ENCODE results near the gene REV1.

Gene REV1

GRCh38 chr2:99420751-99421299, 69.0 kb downstream of the REV1 start:
- Mint-ChIP-seq H3K4me3 (no peak overlapping the region), H3K27me3 (no peaks in the 10 kb centered on the region), H3K9me3 (no peaks in the 10 kb centered on the region), H3K36me3 (peaks cover 26% of the 10 kb centered on the region), H3K4me1 (no peaks in the 10 kb centered on the region), H3K27ac (peak overlapping the region; percentile 6)
- no peak for ATAC-seq (ENCODE audit: low read depth)
- DNase-seq (ENCODE audit: low spot score in 2 of 2) = no peak

GRCh38 chr2:99420031-99420430, 69.8 kb downstream of the REV1 start:
- ATAC-seq (ENCODE audit: low read depth) (no peak), DNase-seq (ENCODE audit: low spot score in 2 of 2) (no peak)
- no peaks in the 10 kb centered on the region for H3K27me3 Mint-ChIP-seq
- H3K4me1 Mint-ChIP-seq = no peaks in the 10 kb centered on the region
- no peak overlapping the region for H3K4me3 Mint-ChIP-seq
- no peaks in the 10 kb centered on the region for H3K9me3 Mint-ChIP-seq
- peaks cover 25% of the 10 kb centered on the region for H3K36me3 Mint-ChIP-seq
- peak overlapping the region; percentile 6 for H3K27ac Mint-ChIP-seq

GRCh38 chr2:99417396-99417795, 72.4 kb downstream of the REV1 start:
- no peak for DNase-seq (ENCODE audit: low spot score in 2 of 2)
- H3K9me3 Mint-ChIP-seq = no peaks in the 10 kb centered on the region
- peaks cover 24% of the 10 kb centered on the region for H3K36me3 Mint-ChIP-seq
- H3K4me3 Mint-ChIP-seq = no peak overlapping the region
- no peaks in the 10 kb centered on the region for H3K4me1 Mint-ChIP-seq
- no peaks in the 10 kb centered on the region for H3K27me3 Mint-ChIP-seq
- no peak overlapping the region for H3K27ac Mint-ChIP-seq
- no peak for ATAC-seq (ENCODE audit: low read depth)

- H3K4me3 Mint-ChIP-seq = no peak overlapping the region
- H3K9me3 Mint-ChIP-seq = no peaks in the 10 kb centered on the region
- no peak for ATAC-seq (ENCODE audit: low read depth)
- DNase-seq (ENCODE audit: low spot score in 2 of 2) = no peak
- H3K27ac Mint-ChIP-seq = no peak overlapping the region
- H3K4me1 Mint-ChIP-seq = no peaks in the 10 kb centered on the region
- H3K27me3 Mint-ChIP-seq = no peaks in the 10 kb centered on the region
- H3K36me3 Mint-ChIP-seq = peaks cover 15% of the 10 kb centered on the region
These were observed 75.3 kb downstream of the REV1 start for GRCh38 chr2:99414566-99414965.

- no peak for DNase-seq (ENCODE audit: low spot score in 2 of 2)
- Mint-ChIP-seq H3K4me1 (no peaks in the 10 kb centered on the region), H3K9me3 (no peaks in the 10 kb centered on the region), H3K27me3 (no peaks in the 10 kb centered on the region), H3K4me3 (no peak overlapping the region), H3K27ac (no peak overlapping the region), H3K36me3 (peaks cover 10% of the 10 kb centered on the region)
- no peak for ATAC-seq (ENCODE audit: low read depth)
These were observed 79.5 kb downstream of the REV1 start for GRCh38 chr2:99410276-99410675.

- H3K27ac Mint-ChIP-seq = no peak overlapping the region
- no peaks in the 10 kb centered on the region for H3K4me1 Mint-ChIP-seq
- peaks cover 8% of the 10 kb centered on the region for H3K36me3 Mint-ChIP-seq
- DNase-seq (ENCODE audit: low spot score in 2 of 2) = no peak
- H3K4me3 Mint-ChIP-seq = no peak overlapping the region
- no peaks in the 10 kb centered on the region for H3K27me3 Mint-ChIP-seq
- no peak for ATAC-seq (ENCODE audit: low read depth)
- H3K9me3 Mint-ChIP-seq = no peaks in the 10 kb centered on the region
These were observed 83.7 kb downstream of the REV1 start for GRCh38 chr2:99406137-99406536.

- H3K27ac Mint-ChIP-seq = no peak overlapping the region
- H3K4me3 Mint-ChIP-seq = no peak overlapping the region
- DNase-seq (ENCODE audit: low spot score in 2 of 2) (no peak), ATAC-seq (ENCODE audit: low read depth) (no peak)
- H3K36me3 Mint-ChIP-seq = peaks cover 8% of the 10 kb centered on the region
- no peaks in the 10 kb centered on the region for H3K27me3 Mint-ChIP-seq
- no peaks in the 10 kb centered on the region for H3K9me3 Mint-ChIP-seq
- H3K4me1 Mint-ChIP-seq = no peaks in the 10 kb centered on the region
These were observed 84.8 kb downstream of the REV1 start for GRCh38 chr2:99404797-99405669.

- DNase-seq (ENCODE audit: low spot score in 2 of 2) = no peak
- H3K4me1 Mint-ChIP-seq = no peaks in the 10 kb centered on the region
- H3K27me3 Mint-ChIP-seq = no peaks in the 10 kb centered on the region
- no peak overlapping the region for H3K4me3 Mint-ChIP-seq
- no peaks in the 10 kb centered on the region for H3K9me3 Mint-ChIP-seq
- ATAC-seq (ENCODE audit: low read depth) = no peak
- peaks cover 13% of the 10 kb centered on the region for H3K36me3 Mint-ChIP-seq
- no peak overlapping the region for H3K27ac Mint-ChIP-seq
These were observed 85.6 kb downstream of the REV1 start for GRCh38 chr2:99404039-99404796.

- DNase-seq (ENCODE audit: low spot score in 2 of 2) (no peak), ATAC-seq (ENCODE audit: low read depth) (no peak)
- Mint-ChIP-seq H3K9me3 (no peaks in the 10 kb centered on the region), H3K27me3 (no peaks in the 10 kb centered on the region), H3K4me1 (no peaks in the 10 kb centered on the region), H3K36me3 (peaks cover 14% of the 10 kb centered on the region), H3K4me3 (no peak overlapping the region), H3K27ac (peak overlapping the region; percentile 25)
These were observed 86.3 kb downstream of the REV1 start for GRCh38 chr2:99403524-99403923.

- H3K27me3 Mint-ChIP-seq = no peaks in the 10 kb centered on the region
- H3K9me3 Mint-ChIP-seq = no peaks in the 10 kb centered on the region
- peak overlapping the region; percentile 25 for H3K27ac Mint-ChIP-seq
- DNase-seq (ENCODE audit: low spot score in 2 of 2) (no peak), ATAC-seq (ENCODE audit: low read depth) (no peak)
- H3K4me1 Mint-ChIP-seq = no peaks in the 10 kb centered on the region
- H3K36me3 Mint-ChIP-seq = peaks cover 17% of the 10 kb centered on the region
- H3K4me3 Mint-ChIP-seq = no peak overlapping the region
These were observed 86.7 kb downstream of the REV1 start for GRCh38 chr2:99403084-99403483.

- DNase-seq (ENCODE audit: low spot score in 2 of 2) = no peak
- H3K9me3 Mint-ChIP-seq = no peaks in the 10 kb centered on the region
- H3K4me1 Mint-ChIP-seq = no peaks in the 10 kb centered on the region
- H3K36me3 Mint-ChIP-seq = peaks cover 20% of the 10 kb centered on the region
- no peaks in the 10 kb centered on the region for H3K27me3 Mint-ChIP-seq
- H3K4me3 Mint-ChIP-seq = no peak overlapping the region
- ATAC-seq (ENCODE audit: low read depth) = no peak
- H3K27ac Mint-ChIP-seq = no peak overlapping the region
These were observed 88.0 kb downstream of the REV1 start for GRCh38 chr2:99401841-99402240.

GRCh38 chr2:99399795-99400194, 90.0 kb downstream of the REV1 start:
- no peak overlapping the region for H3K4me3 Mint-ChIP-seq
- H3K27ac Mint-ChIP-seq = peak overlapping the region; percentile 62
- H3K9me3 Mint-ChIP-seq = no peaks in the 10 kb centered on the region
- no peaks in the 10 kb centered on the region for H3K27me3 Mint-ChIP-seq
- H3K36me3 Mint-ChIP-seq = peaks cover 27% of the 10 kb centered on the region
- DNase-seq (ENCODE audit: low spot score in 2 of 2) (no peak), ATAC-seq (ENCODE audit: low read depth) (no peak)
- no peaks in the 10 kb centered on the region for H3K4me1 Mint-ChIP-seq

- ATAC-seq (ENCODE audit: low read depth) (no peak), DNase-seq (ENCODE audit: low spot score in 2 of 2) (no peak)
- Mint-ChIP-seq H3K27ac (peak overlapping the region; percentile 62), H3K36me3 (peaks cover 24% of the 10 kb centered on the region), H3K9me3 (no peaks in the 10 kb centered on the region), H3K4me3 (no peak overlapping the region), H3K27me3 (no peaks in the 10 kb centered on the region), H3K4me1 (no peaks in the 10 kb centered on the region)
These were observed 90.8 kb downstream of the REV1 start for GRCh38 chr2:99399063-99399462.

GRCh38 chr2:99398303-99398702, 91.5 kb downstream of the REV1 start:
- Mint-ChIP-seq H3K27ac (no peak overlapping the region), H3K9me3 (no peaks in the 10 kb centered on the region), H3K4me3 (no peak overlapping the region), H3K27me3 (no peaks in the 10 kb centered on the region), H3K4me1 (no peaks in the 10 kb centered on the region), H3K36me3 (peaks cover 24% of the 10 kb centered on the region)
- DNase-seq (ENCODE audit: low spot score in 2 of 2) (no peak), ATAC-seq (ENCODE audit: low read depth) (no peak)

Data from memory B cell (primary cell).